CD14-positive monocyte (primary cell): ENCODE measurements around the gene CCDC88C. TPM values are rescaled to one million over a fixed set of nuclear protein-coding genes. Genes with fewer than 3 reads are reported as not detected.
A peak's percentile ranks its signal among the peaks of the same experiment; 100 is the strongest.

ENCODE experiments used
- DNase-seq, 3 donors: peaks; one replicate each; pipeline ENCODE4 v3.0.0-alpha.2; 2011 to 2022
- H2AFZ ChIP-seq: 2 replicates; pipeline ENCODE4 v1.6.0; 2012; ENCODE audit warnings: mild to moderate bottlenecking, low read depth, low read length, inconsistent platforms; ENCODE audit not compliant: insufficient read depth, poor library complexity, severe bottlenecking
- H3K27ac ChIP-seq, 2 donors: 1 replicate in 1 of 2; 2 replicates in 1 of 2; pipeline ENCODE4 v1.5.1; 2012 to 2013; ENCODE audit warnings: low read length in 2 of 2, control low read depth in 1 of 2, inconsistent platforms in 1 of 2, low read depth in 1 of 2, mild to moderate bottlenecking in 1 of 2
- H3K27me3 ChIP-seq, 2 donors: one replicate each; pipeline versions ENCODE4 v1.6.0 to v1.6.1; 2011 to 2013; ENCODE audit warnings: low read length in 2 of 2; ENCODE audit not compliant: control insufficient read depth in 2 of 2, insufficient read depth in 2 of 2
- H3K36me3 ChIP-seq, 2 donors: replicated peaks in 1 of 2; 1 replicate in 1 of 2; 2 replicates in 1 of 2; pipeline versions ENCODE4 v1.5.1 to v1.6.1; 2012 to 2013; ENCODE audit warnings: low read length in 2 of 2, control low read depth in 1 of 2, inconsistent platforms in 1 of 2, mild to moderate bottlenecking in 1 of 2; ENCODE audit not compliant: insufficient read depth in 2 of 2, control insufficient read depth in 1 of 2
- H3K4me1 ChIP-seq, 2 donors: 1 replicate in 1 of 2; 2 replicates in 1 of 2; pipeline versions ENCODE4 v1.5.1 to v1.6.1; 2012 to 2013; ENCODE audit warnings: low read length in 2 of 2, control low read depth in 1 of 2, inconsistent platforms in 1 of 2, mild to moderate bottlenecking in 1 of 2, moderate library complexity in 1 of 2; ENCODE audit not compliant: insufficient read depth in 2 of 2, control insufficient read depth in 1 of 2
- H3K4me2 ChIP-seq: replicated peaks from 2 replicates; pipeline ENCODE3; 2012; ENCODE audit warnings: low read length, moderate library complexity, mild to moderate bottlenecking; ENCODE audit not compliant: poor library complexity, severe bottlenecking; ENCODE audit errors: extremely low read depth
- H3K4me3 ChIP-seq, 3 experiments: fragments of 200-600 bp in 1 of 3; sonication (generic) in 1 of 3; replicated peaks in 1 of 3; 1 replicate in 2 of 3; 2 replicates in 1 of 3; pipeline ENCODE4 v1.5.1; 2011 to 2013; ENCODE audit warnings: low read length in 3 of 3, mild to moderate bottlenecking in 3 of 3, control low read depth in 2 of 3, low read depth in 2 of 3, inconsistent platforms in 1 of 3, moderate library complexity in 1 of 3
- H3K79me2 ChIP-seq: 2 replicates; pipeline ENCODE4 v1.6.0; 2012; ENCODE audit warnings: mild to moderate bottlenecking, control low read depth, inconsistent platforms, low read length, moderate library complexity; ENCODE audit not compliant: insufficient read depth
- H3K9ac ChIP-seq: 2 replicates; pipeline ENCODE4 v1.6.0; 2017; ENCODE audit warnings: low read length, mild to moderate bottlenecking; ENCODE audit not compliant: insufficient read depth, poor library complexity, severe bottlenecking
- H3K9me3 ChIP-seq, 2 donors: replicated peaks in 1 of 2; 1 replicate in 1 of 2; 2 replicates in 1 of 2; pipeline versions ENCODE4 v1.5.1 to v1.6.1; 2012 to 2013; ENCODE audit warnings: low read length in 2 of 2, control low read depth in 1 of 2; ENCODE audit not compliant: control insufficient read depth in 1 of 2, insufficient read depth in 1 of 2
- H4K20me1 ChIP-seq: 2 replicates; pipeline ENCODE4 v1.6.0; 2012; ENCODE audit warnings: mild to moderate bottlenecking, low read length, control low read depth, moderate library complexity; ENCODE audit not compliant: insufficient read depth
- H3K27ac Mint-ChIP-seq, 7 donors: one replicate each; pipeline ENCODE4 v1.8.0; 2020; ENCODE audit warnings: mild to moderate bottlenecking in 7 of 7, mixed read lengths in 7 of 7, moderate library complexity in 6 of 7, inconsistent platforms in 2 of 7
- H3K27me3 Mint-ChIP-seq, 3 donors: one replicate each; pipeline ENCODE4 v1.8.0; 2021 to 2022; ENCODE audit warnings: low read depth in 3 of 3, mild to moderate bottlenecking in 3 of 3, mixed read lengths in 3 of 3, moderate library complexity in 3 of 3, inconsistent platforms in 1 of 3
- H3K36me3 Mint-ChIP-seq, 2 donors: one replicate each; pipeline ENCODE4 v1.8.0; 2020; ENCODE audit warnings: mixed read lengths in 2 of 2, inconsistent platforms in 1 of 2, mild to moderate bottlenecking in 1 of 2
- H3K4me1 Mint-ChIP-seq: one replicate; pipeline ENCODE4 v1.8.0; 2020; ENCODE audit warnings: mild to moderate bottlenecking, mixed read lengths
- H3K4me3 Mint-ChIP-seq, 2 donors: one replicate each; pipeline ENCODE4 v1.8.0; 2020; ENCODE audit warnings: mild to moderate bottlenecking in 2 of 2, mixed read lengths in 2 of 2, moderate library complexity in 1 of 2
- H3K9me3 Mint-ChIP-seq, 7 donors: one replicate each; pipeline ENCODE4 v1.8.0; 2020 to 2022; ENCODE audit warnings: mixed read lengths in 7 of 7, mild to moderate bottlenecking in 6 of 7, moderate library complexity in 6 of 7, inconsistent platforms in 2 of 7
- WGBS: methylation state at CpG from one replicate; pipeline ENCODE4 v1.1.5; 2013; ENCODE audit warnings: missing lambda C conversion rate; ENCODE audit not compliant: insufficient coverage; 5-methylcytosine and 5-hydroxymethylcytosine counted together
- intact Hi-C, 2 donors: fragments of 100-400 bp; cut with micrococcal nuclease; formaldehyde crosslinking; loops; one replicate each; pipeline versions ENCODE4 v1.15.0 to v1.15.1; 2023
- polyA plus RNA-seq, 3 donors: library from polyadenylated mRNA; depleted of rRNA in 1 of 3; unstranded in 2 of 3; stranded (reverse) in 1 of 3; fragments of 300-500 nt in 2 of 3; fragments of >200 nt in 1 of 3; fragmentation: Illumina TruSeq in 2 of 3; gene quantifications; 1 replicate in 2 of 3; 2 replicates in 1 of 3; pipeline ENCODE4 v1.2.3, GENCODE V29; 2012 to 2021
- TF ChIP-seq, protein P1 (sequence below): fragments of 200-600 bp; IDR thresholded peaks from one replicate; pipeline ENCODE4 v1.8.0; 2022; ENCODE audit warnings: antibody characterized with exemption, mild to moderate bottlenecking

Gene CCDC88C
- polyA plus RNA-seq, 3 donors = 11.6 to 69.7 (median 12.3) TPM

DNA sequence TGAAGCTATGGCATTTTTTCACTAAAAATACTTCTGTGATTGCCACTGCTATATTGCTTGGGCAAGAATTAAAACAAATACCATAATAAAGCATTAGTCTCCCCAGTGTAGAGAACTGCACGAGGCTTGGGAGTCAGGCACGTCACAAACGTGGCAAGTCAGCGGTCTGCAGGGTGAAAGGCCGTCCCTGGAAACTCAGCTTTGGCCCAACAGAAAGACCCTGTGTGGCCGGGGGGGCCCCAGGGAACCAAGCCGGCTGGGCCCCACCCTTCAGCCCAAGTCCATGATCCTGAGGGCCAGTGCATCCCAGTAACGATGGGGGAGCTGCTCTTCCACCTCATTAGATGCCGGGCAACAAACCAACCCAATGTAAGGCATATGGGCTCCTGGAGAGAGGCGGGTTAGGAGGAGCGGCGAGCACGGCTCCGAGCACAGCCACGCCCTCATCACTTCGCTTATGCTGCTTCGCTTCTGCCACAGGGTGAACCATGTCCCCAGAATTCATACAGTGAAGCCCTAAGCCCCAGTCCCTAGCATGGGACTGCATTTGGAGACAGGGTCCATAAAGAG, 122.3 kb downstream of the CCDC88C start:
- H3K4me3 ChIP-seq = no peak overlapping the region
- no peak overlapping the region for H3K4me2 ChIP-seq
- H2AFZ ChIP-seq = no peak overlapping the region
- Mint-ChIP-seq H3K27ac (peak overlapping the region in 2 of 7 donors; percentile 6 to 17), H3K36me3 (peaks cover 95 to 99% of the 10 kb centered on the region in 2 donors), H3K4me3 (no peak overlapping the region), H3K4me1 (no peaks in the 10 kb centered on the region), H3K9me3 (peaks cover 0 to 5% (median 0%) of the 10 kb centered on the region in 7 donors), H3K27me3 (no peaks in the 10 kb centered on the region)
- WGBS = 98% methylated on average over 15 of the region's 17 CpGs
- no peak overlapping the region for H3K27ac ChIP-seq
- H3K79me2 ChIP-seq = no peaks in the 10 kb centered on the region
- intact Hi-C loops = no loop called here
- H3K9me3 ChIP-seq = no peaks in the 10 kb centered on the region
- DNase-seq = no peak
- H3K36me3 ChIP-seq = peaks cover 99 to 100% of the 10 kb centered on the region in 2 donors
- TF ChIP-seq, protein P1, sequence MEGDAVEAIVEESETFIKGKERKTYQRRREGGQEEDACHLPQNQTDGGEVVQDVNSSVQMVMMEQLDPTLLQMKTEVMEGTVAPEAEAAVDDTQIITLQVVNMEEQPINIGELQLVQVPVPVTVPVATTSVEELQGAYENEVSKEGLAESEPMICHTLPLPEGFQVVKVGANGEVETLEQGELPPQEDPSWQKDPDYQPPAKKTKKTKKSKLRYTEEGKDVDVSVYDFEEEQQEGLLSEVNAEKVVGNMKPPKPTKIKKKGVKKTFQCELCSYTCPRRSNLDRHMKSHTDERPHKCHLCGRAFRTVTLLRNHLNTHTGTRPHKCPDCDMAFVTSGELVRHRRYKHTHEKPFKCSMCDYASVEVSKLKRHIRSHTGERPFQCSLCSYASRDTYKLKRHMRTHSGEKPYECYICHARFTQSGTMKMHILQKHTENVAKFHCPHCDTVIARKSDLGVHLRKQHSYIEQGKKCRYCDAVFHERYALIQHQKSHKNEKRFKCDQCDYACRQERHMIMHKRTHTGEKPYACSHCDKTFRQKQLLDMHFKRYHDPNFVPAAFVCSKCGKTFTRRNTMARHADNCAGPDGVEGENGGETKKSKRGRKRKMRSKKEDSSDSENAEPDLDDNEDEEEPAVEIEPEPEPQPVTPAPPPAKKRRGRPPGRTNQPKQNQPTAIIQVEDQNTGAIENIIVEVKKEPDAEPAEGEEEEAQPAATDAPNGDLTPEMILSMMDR = no peak
- no peaks in the 10 kb centered on the region for H3K27me3 ChIP-seq
- H3K9ac ChIP-seq = no peak overlapping the region
- H3K4me1 ChIP-seq = no peaks in the 10 kb centered on the region
- H4K20me1 ChIP-seq = peaks cover 82% of the 10 kb centered on the region

DNA sequence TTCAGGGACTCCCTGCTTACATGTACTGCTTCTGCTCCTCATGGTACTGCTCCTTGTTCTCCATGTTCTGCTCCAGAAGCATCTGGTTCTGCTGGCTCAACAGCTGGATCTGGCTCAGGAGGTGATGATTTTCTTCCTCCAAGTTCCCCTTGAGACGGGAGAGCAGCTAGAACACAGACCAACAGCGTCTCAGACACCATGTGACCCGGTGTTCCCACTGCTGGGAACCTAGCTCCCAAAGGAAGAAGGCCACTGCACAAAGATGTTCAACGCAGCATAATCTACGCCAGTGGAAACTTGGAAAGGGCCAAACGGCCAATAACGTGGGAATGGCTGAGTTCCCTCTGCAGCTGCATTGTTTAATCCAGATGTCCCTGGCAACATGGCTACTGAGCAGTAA, 123.5 kb downstream of the CCDC88C start:
- Histone ChIP-seq H2AFZ (no peak overlapping the region), H3K27me3 (no peaks in the 10 kb centered on the region), H3K9ac (no peak overlapping the region), H3K4me3 (no peak overlapping the region), H3K4me2 (no peak overlapping the region), H3K79me2 (no peaks in the 10 kb centered on the region), H4K20me1 (peaks cover 79% of the 10 kb centered on the region), H3K36me3 (peaks cover 98 to 100% of the 10 kb centered on the region in 2 donors), H3K9me3 (no peaks in the 10 kb centered on the region), H3K4me1 (no peaks in the 10 kb centered on the region), H3K27ac (no peak overlapping the region)
- intact Hi-C loops = no loop called here
- whole genome bisulfite sequencing = 95% methylated on average over 7 of the region's 7 CpGs
- TF ChIP-seq, protein P1 = no peak
- Mint-ChIP-seq H3K9me3 (peaks cover 0 to 5% (median 0%) of the 10 kb centered on the region in 7 donors), H3K36me3 (peaks cover 94 to 99% of the 10 kb centered on the region in 2 donors), H3K27ac (peak overlapping the region in 2 of 7 donors; percentile 51 to 60), H3K27me3 (no peaks in the 10 kb centered on the region), H3K4me3 (no peak overlapping the region), H3K4me1 (no peaks in the 10 kb centered on the region)
- DNase-seq = no peak
